Stimulated activated CD8-positive, alpha-beta memory T cell treated with anti-CD3 and anti-CD28 coated beads, Interleukin-4, amount 100 ng/mL, for 4 hours (primary cell): ENCODE measurements around the gene LCN1.
"Not testable (repeated sequence)": the region's sequence is repeated elsewhere in the genome, so short reads cannot be mapped to it uniquely, and the experiment has no call there.

ENCODE experiments used
- DNase-seq, 2 donors: peaks; one replicate each; pipeline ENCODE4 v3.0.0-alpha.2; 2020; ENCODE audit warnings: low read depth in 2 of 2, low spot score in 1 of 2

LCN1 gene

DNA sequence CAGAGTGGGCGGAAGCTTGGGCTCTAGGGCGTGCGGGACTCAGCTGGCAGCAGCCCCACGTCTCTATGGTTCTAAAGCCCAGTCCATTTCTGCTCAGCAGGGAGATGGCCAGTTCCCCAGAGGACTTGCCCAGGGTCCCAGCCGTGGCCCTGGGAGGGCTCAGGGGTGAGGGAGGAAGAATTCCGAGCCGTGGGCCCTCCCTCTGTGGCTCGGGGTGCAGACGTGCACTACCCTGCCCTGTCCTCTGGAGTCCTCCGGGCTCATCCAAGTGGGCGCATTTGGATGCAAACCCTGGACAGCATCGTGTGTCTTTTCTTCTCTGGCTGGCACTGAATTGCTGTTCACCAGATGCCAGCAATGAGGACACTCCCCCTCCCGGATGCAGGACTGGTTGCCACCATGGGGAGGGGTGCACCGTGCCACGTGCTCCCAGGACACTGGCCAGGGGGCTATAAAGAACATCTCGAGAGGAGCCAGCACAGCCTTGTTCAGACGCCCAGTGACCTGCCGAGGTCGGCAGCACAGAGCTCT, 24.5 kb downstream of the LCN1 start, which contains the start of gene OBP2A:
OBP2A (plus strand) TSS at position 481 of the 531 bp plus-strand sequence. CDS start 55 bp downstream, outside the sequence.
- not testable (repeated sequence) for DNase-seq

DNA sequence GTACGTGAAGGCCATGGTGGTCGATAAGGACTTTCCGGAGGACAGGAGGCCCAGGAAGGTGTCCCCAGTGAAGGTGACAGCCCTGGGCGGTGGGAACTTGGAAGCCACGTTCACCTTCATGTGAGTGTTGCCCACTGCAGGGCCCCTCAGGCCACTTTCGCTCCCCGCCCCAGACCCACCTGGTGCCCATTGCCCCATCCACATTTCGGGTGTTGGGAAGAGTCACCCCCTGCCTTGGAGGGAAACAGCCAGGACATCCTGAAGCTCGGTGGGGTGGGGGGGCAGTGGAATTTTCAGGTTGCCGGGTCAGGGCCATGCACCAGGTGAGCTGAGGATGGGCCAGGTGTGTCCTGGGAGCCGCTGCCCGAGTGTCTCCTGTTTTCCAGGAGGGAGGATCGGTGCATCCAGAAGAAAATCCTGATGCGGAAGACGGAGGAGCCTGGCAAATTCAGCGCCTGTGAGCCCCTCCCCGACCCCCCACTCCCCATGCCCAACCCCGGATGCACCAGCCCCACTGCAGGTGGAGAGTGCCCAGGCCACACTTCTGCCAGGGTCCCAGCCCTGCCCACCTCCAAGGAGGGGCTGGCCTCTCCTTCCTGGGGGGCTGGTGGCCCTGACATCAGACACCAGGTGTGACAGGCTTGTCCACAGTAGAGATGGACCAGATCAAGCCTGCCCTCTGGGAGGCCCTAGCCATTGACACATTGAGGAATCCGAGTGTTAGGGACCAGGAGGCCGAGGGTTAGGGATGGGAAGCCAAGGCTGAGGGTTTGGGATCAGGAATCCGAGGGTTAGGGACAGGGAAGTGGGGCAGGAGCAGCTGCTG, 25.8 kb downstream of the LCN1 start:
- DNase-seq: not testable (repeated sequence)

DNA sequence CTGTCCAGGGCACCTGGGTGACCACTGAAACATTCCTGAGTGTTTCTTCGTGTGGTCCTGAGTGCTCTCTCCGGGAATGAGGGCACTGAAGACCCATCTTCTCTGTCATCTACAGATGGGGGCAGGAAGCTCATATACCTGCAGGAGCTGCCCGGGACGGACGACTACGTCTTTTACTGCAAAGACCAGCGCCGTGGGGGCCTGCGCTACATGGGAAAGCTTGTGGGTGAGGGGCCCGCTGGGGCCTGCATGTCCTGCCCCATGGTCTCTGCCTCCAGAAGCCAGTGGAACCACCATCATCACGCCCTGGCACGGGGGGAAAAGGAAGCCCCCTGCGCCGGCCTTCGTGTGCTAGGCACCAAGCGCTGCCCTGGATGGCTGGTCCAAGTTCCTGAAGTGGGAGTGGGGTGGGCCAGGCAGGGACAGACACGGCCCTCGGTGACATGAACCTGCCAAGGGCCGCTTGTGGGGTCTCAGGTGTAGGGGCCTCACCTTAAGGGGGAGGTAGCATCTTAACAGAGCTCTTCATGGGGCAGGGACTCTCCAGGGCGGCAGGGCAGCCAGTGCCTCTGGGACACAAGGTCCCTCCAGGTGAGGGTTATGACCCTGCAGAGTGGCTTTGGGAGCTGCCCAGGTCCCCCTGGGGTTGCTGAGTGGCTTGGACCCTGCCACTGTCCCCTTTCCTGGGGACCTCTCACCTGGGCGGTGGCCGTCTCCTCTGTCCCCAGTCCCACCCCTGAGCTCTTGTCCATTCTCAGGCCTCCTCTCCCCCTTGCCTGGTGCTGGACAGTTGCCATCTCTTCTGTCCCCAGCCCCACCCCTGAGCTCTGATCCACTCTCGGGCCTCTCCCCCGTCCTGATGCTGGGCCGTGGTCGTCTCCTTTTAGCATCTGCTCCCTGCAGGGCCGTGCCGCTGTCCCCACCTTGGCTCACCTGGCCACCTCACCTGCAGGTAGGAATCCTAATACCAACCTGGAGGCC, 26.8 kb downstream of the LCN1 start:
- DNase-seq: no peak

DNA sequence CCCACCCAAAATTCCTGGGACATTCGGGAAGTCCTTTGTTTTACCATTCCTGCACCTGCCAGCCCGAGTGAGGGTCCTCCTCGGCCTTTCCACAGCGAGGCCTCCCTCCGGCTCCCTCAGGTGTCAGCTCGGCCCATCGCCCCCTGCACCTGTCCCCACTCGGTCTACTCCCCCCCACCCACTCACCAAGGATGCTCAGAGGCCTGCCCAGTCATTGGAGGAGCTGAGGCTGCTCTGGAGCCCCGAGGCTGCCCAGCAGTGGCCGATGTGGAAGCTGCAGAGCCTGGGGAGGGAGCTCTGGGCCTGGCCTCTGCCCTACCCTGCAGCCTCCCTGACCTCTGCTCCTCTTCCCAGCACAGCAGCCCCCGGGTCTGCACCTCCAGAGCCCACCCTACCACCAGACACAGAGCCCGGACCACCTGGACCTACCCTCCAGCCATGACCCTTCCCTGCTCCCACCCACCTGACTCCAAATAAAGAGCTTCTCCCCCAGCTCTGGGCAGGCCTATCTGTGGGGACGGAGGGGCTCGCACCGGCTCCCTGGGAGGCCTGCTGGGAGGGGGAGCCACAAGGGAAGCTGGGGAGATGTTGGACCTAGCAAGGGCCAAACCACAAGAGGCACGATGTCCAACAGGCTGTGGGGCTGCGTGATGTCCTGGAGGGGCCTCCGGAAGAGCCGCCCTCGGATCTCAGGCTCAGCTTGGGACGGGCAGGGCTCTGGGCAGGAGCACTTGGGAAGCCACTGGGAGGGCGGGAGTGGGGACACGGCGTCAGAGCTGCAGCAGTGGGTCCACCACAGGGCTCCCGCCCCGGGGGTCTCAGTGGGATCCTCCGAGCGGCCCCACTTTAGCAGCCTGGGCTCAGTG, 28.5 kb downstream of the LCN1 start:
- not testable (repeated sequence) for DNase-seq

DNA sequence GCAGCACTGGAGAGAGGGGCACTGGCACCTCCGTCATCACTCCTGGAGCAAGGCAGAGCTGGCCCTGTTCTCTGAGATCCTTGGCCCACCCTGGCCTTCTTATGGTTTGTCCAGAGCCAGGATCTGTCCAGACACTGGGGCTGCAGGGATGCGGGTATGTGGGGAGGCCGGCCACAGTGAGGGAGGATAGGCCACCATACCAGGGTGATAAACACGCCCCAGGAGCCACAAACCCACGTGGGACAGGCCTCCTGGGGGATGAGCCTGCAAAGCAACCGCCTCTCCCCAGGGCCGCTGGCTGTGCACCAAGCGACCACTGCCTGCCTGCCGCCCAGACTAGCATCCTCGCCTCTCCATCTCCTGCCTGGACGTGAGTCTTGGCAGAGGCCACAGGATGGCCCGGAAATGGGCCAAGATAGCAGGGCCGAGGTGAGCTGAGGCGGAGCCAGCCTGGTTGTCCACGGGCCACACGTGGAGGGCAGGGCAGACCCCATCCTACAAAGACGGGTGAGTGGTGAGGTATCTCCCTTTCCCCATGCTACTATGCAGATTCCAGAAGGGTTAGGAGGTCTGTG, 29.2 kb downstream of the LCN1 start:
- DNase-seq: no peak

DNA sequence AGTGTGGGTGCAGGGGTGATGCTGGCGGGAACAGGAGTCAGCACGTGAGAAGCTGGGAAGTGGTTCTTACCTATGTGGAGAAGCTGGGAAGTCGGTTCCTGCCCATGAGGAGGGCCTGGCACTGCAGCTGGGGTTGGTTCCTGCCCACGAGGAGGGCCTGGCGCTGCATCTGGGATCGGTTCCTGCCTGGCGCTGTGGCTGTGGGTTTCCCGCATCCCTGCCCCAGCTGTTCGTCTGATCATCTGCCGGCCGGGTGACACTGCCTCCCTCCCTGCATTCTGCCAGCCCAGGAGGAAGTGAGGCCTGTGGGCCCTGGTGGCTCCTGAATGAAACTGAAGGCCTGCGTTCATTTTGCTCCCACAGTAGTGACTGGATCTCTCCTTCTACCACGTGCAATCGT, 29.8 kb downstream of the LCN1 start:
- DNase-seq: no peak

DNA sequence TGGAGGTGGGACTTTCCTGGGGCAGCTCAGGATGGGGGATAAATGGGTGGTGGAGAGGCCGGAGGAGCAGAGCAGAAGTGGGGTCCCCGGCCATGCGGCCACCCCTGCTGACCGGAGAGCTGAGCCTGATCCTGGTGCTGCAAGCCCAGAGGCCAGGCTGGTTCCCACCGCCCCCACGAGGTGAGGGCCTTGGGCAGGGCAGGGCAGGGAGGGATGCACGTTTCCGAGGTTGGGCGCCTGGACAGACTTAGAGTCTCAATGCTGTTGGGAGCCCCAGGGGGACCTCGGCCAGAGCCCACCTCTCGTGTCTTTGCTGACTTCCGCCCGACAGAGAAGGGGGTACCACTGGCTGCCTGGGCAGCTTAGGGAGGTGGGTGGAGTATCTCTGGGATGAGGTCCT, 30.2 kb downstream of the LCN1 start:
- DNase-seq: no peak

DNA sequence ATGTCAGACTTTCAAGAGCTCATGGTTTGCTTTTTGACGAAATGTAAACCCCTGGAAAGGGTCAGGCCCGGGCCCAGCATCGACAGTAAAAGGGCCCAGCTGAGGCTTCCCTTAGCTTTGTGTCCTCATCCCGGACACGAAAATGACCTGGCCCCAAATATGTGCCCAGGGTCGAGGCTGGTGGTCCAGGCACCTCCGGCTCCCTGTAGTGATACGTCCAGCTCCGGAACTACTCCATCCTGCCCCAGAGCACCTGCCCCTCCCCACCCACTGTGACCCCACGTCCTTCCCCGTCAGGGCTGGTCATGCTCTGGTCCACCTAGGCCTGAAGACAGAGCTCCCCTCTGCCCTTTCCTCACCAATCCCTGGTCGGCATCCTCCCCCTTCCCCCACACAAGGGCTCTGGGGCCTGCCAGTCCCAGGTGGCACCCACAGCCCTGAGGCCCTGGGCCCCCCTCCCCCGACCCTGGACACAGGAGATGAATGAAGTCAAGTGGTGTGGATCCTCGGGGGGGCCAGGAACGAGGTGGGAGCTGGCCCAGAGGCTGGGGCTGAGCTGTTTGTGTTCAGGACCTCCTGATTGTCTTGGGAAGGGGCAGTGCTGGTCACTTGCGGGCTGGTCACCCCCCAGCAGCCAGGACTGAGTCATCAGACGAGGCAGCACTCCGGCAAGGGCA, 30.9 kb downstream of the LCN1 start:
- DNase-seq: no peak

DNA sequence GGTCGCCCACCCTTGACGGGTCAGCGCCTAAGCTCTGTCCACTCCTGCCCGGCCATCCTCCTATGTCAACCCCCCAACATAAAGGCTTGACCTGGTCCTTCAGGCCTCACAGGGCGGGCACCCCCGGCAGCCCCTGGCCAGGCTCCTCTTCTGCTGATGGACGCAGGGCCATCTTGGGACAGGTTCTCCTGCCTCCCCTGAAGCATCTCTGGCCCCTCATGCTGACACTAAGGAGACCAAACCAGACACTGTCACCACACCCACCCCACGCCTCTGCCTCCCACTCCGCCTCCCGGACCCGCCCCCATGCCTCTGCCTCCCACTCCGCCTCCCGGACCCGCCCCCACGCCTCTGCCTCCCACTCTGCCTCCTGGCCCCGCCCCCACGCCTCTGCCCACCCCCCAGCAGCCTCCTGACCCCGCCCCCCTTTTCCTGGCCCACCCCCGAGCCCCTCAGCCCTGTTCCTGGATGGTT, 31.5 kb downstream of the LCN1 start:
- no peak for DNase-seq

DNA sequence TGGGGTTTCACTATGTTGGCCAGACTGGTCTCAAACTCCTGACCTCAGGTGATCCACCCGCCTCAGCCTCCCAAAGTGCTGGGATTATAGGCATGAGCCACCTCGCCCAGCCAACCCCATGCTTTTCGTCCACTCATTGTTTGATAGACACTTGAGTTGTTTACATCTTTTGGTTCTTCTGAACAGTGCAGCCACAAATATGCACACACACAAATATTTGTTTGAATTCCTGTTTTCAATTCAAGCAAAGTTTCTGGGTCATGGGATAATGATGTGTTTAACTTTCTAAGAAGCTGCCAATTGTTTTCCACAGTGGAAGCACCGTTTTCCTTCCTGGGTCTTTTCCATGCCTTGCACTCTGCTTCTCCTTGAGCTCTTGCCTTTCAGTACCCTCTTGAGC, 33.5 kb downstream of the LCN1 start:
- DNase-seq: no peak

DNA sequence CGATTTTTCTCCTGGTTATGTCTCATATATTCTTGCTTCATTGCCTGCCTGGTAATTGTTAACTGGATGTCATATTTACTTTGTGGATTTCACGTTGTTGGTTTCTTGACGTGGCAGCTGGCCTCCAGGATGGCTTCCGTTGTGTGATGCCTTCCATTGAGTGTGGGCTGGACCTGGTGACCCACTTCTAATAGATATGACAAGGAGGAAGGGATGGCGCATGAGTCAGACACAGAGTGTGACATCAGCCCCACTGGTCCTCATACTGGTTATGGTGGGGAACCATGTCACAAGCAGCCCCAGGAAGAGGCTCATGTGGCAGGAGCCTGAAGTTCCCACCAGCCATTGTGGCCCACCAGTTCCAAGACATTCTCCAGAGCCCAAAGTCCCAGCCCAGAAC, 34.0 kb downstream of the LCN1 start:
- DNase-seq: no peak

DNA sequence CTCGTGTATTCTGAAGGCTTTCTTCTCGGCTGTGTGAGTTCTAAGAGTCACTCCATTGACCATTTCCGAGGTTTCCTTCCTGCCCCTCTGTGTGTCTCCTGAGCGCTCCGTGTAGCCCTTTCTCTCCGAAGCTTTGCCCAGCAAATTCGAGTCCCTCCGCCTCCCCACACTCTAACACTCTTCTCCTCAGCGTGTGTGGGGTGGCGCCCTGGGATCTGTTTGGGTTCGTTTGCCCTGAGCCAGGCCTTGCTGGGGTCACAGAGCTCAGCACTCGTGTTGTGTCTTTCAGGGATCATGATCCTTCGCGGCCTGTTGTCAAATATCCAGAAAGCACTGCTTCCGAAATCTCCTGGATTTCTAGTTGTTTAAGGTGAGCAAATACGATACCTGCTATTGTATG, 34.7 kb downstream of the LCN1 start:
- DNase-seq: no peak

DNA sequence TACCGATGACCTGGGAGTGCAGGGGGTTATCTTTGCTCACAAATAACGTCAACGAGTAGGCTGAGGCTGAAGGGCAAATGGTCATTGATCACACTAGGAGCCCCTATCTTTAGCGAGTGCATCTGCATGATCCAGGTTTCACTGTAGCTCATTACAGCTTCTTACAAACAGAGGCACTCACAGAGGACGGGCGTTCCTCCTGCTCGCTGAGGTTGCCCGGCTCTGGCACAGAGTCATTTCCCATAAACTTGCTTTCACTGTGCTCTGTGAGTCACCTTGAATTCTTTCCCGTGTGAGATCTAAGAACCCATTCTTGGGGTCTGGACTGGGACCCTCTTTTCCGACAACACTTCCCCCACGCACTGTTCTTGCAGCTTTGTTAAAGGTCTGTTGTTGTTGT, 38.4 kb downstream of the LCN1 start:
- no peak for DNase-seq

DNA sequence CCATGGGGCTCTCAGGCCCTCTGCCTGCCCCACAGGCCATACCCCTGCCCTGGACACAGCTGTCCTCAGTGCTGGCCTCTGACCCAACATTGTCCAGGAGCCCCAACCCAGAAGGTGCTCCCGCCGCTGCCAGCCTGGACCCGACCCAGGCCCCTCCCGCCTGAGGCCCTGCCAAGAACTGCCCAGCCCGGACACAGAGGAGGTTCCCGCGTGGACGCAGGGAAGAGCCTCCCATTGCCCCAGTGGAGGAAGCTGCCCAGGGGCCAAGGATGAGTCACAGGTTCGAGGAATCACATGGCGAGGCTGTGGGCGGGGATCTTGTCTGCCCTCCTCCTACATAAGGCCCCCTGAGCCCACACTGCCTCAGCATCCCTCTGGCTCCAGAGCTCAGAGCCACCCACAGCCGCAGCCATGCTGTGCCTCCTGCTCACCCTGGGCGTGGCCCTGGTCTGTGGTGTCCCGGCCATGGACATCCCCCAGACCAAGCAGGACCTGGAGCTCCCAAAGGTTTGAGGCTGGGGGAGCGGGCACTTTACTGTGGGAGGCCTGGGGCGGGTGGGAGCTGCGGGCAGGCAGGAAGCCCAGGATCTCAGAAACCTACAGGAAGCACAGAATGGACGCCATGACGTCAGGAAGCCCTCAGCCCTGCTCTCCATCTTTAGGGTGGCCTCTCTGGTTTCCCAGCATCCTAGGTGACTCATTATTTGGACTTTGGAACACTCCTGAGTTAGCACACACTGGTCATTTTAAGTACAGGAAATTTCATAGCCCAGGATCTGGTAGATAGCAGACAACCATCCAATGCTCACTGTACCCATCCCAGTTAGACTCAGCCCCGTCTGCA, 40.4 kb downstream of the LCN1 start, which contains the start of gene PAEP:
PAEP (plus strand) TSS at position 366 of the 844 bp plus-strand sequence.
- no peak for DNase-seq

DNA sequence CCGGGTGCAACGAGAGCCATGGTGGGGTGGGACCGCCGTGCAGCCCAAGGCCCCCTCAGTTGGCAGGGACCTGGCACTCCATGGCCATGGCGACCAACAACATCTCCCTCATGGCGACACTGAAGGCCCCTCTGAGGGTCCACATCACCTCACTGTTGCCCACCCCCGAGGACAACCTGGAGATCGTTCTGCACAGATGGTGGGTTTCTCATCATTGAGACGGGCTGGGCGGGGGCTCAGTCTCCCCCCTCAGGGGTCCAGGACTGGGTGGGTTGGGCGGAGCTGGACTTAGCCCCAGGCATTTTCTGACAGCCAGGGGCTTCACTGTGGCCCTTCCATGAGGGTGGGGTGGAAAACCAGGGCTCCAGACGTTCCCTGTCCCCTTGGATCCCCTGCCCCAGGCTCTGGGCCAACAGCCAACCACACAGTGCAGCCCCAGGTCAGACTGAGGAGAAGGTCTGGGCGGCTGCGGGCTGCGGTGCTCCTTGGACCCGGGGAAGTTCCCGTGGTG, 41.0 kb downstream of the LCN1 start:
- no peak for DNase-seq

DNA sequence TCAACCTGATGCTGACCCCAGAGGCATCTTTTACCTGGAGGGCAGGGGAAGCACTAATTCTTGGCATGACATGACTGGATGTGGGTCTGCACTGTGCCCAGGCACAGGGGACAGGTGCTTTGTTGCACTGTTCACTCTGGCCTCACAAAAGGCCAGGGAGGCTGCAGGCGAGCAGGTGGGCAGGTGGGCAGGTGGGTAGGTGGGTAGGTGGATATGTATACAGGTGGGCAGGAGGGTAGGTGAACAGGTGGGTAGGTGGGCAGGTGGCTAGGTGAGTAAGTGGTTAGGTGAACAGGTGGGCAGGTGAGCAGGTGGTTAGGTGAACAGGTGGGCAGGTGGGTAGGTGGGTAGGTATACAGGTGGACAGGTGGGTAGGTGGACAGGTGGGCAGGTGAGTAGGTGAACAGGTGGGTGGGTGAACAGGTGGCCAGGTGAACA, 41.8 kb downstream of the LCN1 start:
- no peak for DNase-seq

DNA sequence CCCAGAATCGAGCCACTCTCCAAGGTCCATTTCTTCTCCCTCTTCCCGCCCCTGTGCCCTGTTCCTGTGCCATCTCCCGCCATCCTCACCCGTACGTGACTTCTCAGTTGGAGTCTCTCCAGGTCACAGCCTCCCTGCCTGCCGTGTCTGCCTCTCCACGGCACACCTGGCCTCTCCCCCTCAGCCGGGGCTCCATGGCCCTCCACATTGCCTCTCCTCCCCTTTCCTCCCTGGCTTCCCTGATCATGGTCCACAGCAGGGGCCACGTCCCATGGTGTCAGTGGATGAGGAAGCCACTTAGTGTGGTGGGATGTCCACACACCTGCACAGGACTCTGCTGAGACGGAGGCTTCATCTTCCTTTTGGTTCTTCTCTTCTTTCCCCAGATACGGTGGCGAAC, 42.6 kb downstream of the LCN1 start:
- no peak for DNase-seq

DNA sequence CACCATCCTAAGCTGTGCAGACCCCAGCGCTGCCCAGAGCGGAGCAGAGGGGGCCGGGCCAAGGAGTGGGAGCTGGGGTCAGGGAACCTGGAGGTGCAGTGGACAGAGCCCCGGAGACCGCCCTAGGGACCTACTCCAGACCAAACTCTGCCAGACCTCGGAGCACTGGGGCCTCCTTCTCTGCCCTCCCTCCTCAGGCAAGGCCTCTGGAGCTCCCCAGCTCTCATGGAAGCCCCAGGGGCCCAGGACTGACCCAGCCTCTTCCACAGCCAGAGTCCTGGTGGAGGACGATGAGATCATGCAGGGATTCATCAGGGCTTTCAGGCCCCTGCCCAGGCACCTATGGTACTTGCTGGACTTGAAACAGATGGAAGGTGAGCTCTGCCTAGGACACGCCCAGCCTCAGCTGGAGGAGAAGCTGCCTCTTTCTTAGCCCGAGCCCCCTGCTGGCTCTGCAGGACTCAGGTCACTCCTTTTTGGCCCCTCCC, 43.9 kb downstream of the LCN1 start:
- no peak for DNase-seq
